OCI-LY1 (cell line): ENCODE measurements around the gene NMNAT1.
"Not testable (repeated sequence)": the region's sequence is repeated elsewhere in the genome, so short reads cannot be mapped to it uniquely, and the experiment has no call there.

Source experiments
- H2AFZ ChIP-seq: fragments of 200-600 bp; sonication (generic), shearing (Covaris generic); 2 replicates; pipeline ENCODE4 v1.6.0; 2014; ENCODE audit warnings: antibody characterized with exemption, mild to moderate bottlenecking, low read length
- H3F3A ChIP-seq: fragments of 200-600 bp; sonication (generic), shearing (Covaris generic); 2 replicates; pipeline ENCODE4 v1.6.0; 2014; ENCODE audit warnings: mild to moderate bottlenecking, antibody characterized with exemption, low read length, moderate library complexity; ENCODE audit not compliant: insufficient read depth
- H3K27ac ChIP-seq: fragments of 200-600 bp; sonication (generic); 2 replicates; pipeline ENCODE4 v1.5.1; 2014; ENCODE audit warnings: low read length, mixed run types, mild to moderate bottlenecking, low read depth; ENCODE audit not compliant: poor library complexity, severe bottlenecking
- H3K27me3 ChIP-seq: fragments of 200-600 bp; sonication (generic); 2 replicates; pipeline ENCODE4 v1.6.0; 2014; ENCODE audit warnings: antibody characterized with exemption, mild to moderate bottlenecking, low read length, moderate library complexity; ENCODE audit not compliant: insufficient read depth
- H3K36me3 ChIP-seq: fragments of 200-600 bp; sonication (generic); 2 replicates; pipeline ENCODE4 v1.6.1; 2014; ENCODE audit warnings: mild to moderate bottlenecking, antibody characterized with exemption, low read length, moderate library complexity, mixed read lengths; ENCODE audit not compliant: insufficient read depth
- H3K4me1 ChIP-seq: fragments of 200-600 bp; sonication (generic); 2 replicates; pipeline ENCODE4 v1.5.1; 2014; ENCODE audit warnings: mild to moderate bottlenecking, low read length, moderate library complexity; ENCODE audit not compliant: insufficient read depth, severe bottlenecking
- H3K4me2 ChIP-seq: fragments of 200-600 bp; sonication (generic), shearing (Covaris generic); 2 replicates; pipeline ENCODE4 v1.6.1; 2014; ENCODE audit warnings: low read length
- H3K4me3 ChIP-seq: fragments of 200-600 bp; sonication (generic); 2 replicates; pipeline ENCODE4 v1.5.1; 2014; ENCODE audit warnings: low read length, low read depth, mild to moderate bottlenecking, mixed read lengths; ENCODE audit not compliant: poor library complexity, severe bottlenecking
- H3K79me2 ChIP-seq: fragments of 200-600 bp; shearing (Covaris generic); 2 replicates; pipeline ENCODE4 v1.6.1; 2016; ENCODE audit warnings: mixed run types, low read length, mixed read lengths; ENCODE audit not compliant: insufficient read depth
- H3K9ac ChIP-seq: fragments of 200-600 bp; sonication (generic), shearing (Covaris generic); 2 replicates; pipeline ENCODE4 v1.6.1; 2014; ENCODE audit warnings: mild to moderate bottlenecking, low read length, mixed read lengths
- H3K9me2 ChIP-seq: fragments of 200-600 bp; sonication (generic), shearing (Covaris generic); 2 replicates; pipeline ENCODE4 v1.6.1; 2014; ENCODE audit warnings: low read depth, mild to moderate bottlenecking, low read length, mixed read lengths
- H3K9me3 ChIP-seq: fragments of 200-600 bp; shearing (Covaris generic); 2 replicates; pipeline ENCODE4 v1.6.1; 2014; ENCODE audit warnings: low read length, mixed read lengths
- H4K20me1 ChIP-seq: fragments of 200-600 bp; sonication (generic), shearing (Covaris generic); 2 replicates; pipeline ENCODE4 v1.6.0; 2016; ENCODE audit warnings: mild to moderate bottlenecking, low read length; ENCODE audit not compliant: insufficient read depth
- EZH2 ChIP-seq: fragments of 200-600 bp; sonication (generic), shearing (Covaris generic); IDR thresholded peaks from 2 replicates; pipeline ENCODE4 v1.8.0; 2017; ENCODE audit warnings: borderline replicate concordance, mixed run types, mild to moderate bottlenecking, antibody characterized with exemption, low read length, moderate library complexity, mixed read lengths
- TF ChIP-seq, protein P1 (sequence below): fragments of 200-600 bp; sonication (generic), shearing (Covaris generic); IDR thresholded peaks from 2 replicates; pipeline ENCODE4 v1.5.1; 2017; ENCODE audit warnings: mild to moderate bottlenecking, antibody characterized with exemption, low read length, moderate library complexity, mixed read lengths

Gene NMNAT1

DNA sequence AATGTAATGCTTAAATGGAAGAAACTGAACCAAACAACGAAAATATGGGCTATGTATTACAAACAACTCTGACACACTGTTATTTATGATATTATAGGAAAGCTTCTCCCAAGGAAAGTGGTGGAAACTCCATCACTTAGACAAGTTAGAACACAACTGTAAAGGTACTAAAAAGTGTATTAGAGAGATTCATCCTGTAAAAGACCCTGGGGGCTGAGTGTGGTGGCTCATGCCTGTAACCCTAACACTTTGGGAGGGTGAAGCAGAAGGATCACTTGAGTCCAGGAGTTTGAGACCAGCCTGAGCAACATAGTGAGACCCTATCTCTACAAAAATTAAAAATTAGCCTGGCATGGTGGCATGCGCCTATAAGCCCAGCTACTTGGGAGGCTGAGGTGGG, 82.1 kb downstream of the NMNAT1 start:
- Histone ChIP-seq H3K36me3 (no peaks in the 10 kb centered on the region), H3K4me3 (no peak overlapping the region), H3K9me3 (no peaks in the 10 kb centered on the region), H3K27ac (no peak overlapping the region), H3K79me2 (no peaks in the 10 kb centered on the region), H3K27me3 (no peaks in the 10 kb centered on the region), H3F3A (no peaks in the 10 kb centered on the region), H2AFZ (no peak overlapping the region), H3K4me1 (no peaks in the 10 kb centered on the region), H3K4me2 (no peak overlapping the region), H3K9me2 (no peaks in the 10 kb centered on the region), H4K20me1 (no peaks in the 10 kb centered on the region), H3K9ac (no peak overlapping the region)
- TF ChIP-seq EZH2: no peak
- TF ChIP-seq, protein P1, sequence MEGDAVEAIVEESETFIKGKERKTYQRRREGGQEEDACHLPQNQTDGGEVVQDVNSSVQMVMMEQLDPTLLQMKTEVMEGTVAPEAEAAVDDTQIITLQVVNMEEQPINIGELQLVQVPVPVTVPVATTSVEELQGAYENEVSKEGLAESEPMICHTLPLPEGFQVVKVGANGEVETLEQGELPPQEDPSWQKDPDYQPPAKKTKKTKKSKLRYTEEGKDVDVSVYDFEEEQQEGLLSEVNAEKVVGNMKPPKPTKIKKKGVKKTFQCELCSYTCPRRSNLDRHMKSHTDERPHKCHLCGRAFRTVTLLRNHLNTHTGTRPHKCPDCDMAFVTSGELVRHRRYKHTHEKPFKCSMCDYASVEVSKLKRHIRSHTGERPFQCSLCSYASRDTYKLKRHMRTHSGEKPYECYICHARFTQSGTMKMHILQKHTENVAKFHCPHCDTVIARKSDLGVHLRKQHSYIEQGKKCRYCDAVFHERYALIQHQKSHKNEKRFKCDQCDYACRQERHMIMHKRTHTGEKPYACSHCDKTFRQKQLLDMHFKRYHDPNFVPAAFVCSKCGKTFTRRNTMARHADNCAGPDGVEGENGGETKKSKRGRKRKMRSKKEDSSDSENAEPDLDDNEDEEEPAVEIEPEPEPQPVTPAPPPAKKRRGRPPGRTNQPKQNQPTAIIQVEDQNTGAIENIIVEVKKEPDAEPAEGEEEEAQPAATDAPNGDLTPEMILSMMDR: no peak

DNA sequence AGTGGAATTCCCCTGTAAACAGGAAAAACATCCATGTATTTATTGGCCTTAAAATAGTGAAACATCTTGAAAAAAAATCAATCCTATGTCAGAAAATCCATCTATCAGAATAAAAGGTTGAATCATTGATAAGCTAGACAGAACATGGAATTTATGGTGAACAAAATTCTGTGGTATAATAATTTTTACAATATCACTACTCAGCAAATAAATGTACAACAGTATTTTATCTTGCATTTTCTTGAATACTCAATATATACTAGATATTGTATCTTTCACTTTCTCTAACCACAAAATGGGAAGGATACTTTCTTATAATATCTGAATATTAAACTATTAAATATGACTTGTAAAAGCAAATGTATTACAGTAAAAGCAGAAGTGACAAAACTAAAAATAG, 83.8 kb downstream of the NMNAT1 start:
- no peaks in the 10 kb centered on the region for H4K20me1 ChIP-seq
- H3K4me1 ChIP-seq: peaks cover 2% of the 10 kb centered on the region
- no peaks in the 10 kb centered on the region for H3F3A ChIP-seq
- TF ChIP-seq EZH2: no peak
- TF ChIP-seq, protein P1: no peak
- no peak overlapping the region for H3K27ac ChIP-seq
- no peak overlapping the region for H3K9ac ChIP-seq
- H3K9me2 ChIP-seq: no peaks in the 10 kb centered on the region
- H3K36me3 ChIP-seq: no peaks in the 10 kb centered on the region
- H3K79me2 ChIP-seq: no peaks in the 10 kb centered on the region
- H3K9me3 ChIP-seq: no peaks in the 10 kb centered on the region
- no peak overlapping the region for H3K4me3 ChIP-seq
- H3K27me3 ChIP-seq: no peaks in the 10 kb centered on the region
- no peak overlapping the region for H3K4me2 ChIP-seq
- H2AFZ ChIP-seq: no peak overlapping the region

DNA sequence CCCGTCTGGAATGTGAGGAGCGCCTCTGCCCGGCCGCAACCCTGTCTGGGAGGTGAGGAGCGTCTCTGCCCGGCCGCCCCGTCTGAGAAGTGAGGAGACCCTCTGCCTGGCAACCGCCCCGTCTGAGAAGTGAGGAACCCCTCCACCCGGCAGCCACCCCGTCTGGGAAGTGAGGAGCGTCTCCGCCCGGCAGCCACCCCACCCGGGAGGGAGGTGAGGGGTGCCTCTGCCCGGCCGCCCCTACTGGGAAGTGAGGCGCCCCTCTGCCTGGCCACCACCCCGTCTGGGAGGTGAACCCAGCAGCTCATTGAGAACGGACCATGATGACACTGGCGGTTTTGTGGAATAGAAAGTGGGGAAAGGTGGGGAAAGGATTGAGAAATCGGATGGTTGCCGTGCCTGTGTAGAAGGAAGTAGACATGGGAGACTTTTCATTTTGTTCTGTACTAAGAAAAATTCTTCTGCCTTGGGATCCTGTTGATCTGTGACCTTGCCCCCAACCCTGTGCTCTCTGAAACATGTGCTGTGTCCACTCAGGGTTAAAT, 85.8 kb downstream of the NMNAT1 start:
- H3K9me2 ChIP-seq, H3K27me3 ChIP-seq, H3K9ac ChIP-seq, H4K20me1 ChIP-seq, H3K4me2 ChIP-seq, H2AFZ ChIP-seq, H3K27ac ChIP-seq, H3K79me2 ChIP-seq, H3K9me3 ChIP-seq, H3F3A ChIP-seq, H3K4me3 ChIP-seq, H3K36me3 ChIP-seq: not testable (repeated sequence)
- peaks cover 12% of the 10 kb centered on the region for H3K4me1 ChIP-seq

DNA sequence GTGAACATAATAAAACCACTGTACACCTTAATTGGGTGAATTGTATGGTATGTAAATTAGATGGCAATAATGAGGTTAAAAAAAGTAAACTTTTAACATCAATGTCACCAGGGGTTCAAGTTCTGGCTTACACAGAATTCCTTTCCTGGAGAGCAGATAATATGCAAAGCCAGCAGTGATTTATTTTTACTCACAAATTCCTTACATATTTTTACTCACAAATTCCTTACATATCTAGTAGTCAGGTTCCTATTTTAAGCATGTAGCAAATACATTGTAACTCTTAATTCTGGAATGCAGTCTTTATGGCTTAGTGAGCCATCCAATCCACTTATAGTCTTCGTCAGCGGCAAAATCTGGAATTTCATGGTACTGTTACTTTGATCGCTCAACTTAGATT, 88.2 kb downstream of the NMNAT1 start:
- H3K4me1 ChIP-seq: peaks cover 25% of the 10 kb centered on the region
- no peak for TF ChIP-seq EZH2
- TF ChIP-seq, protein P1: no peak
- no peak overlapping the region for H2AFZ ChIP-seq
- no peaks in the 10 kb centered on the region for H3K9me2 ChIP-seq
- H3K4me3 ChIP-seq: no peak overlapping the region
- H3K79me2 ChIP-seq: peaks cover 28% of the 10 kb centered on the region
- H3K9me3 ChIP-seq: no peaks in the 10 kb centered on the region
- H3F3A ChIP-seq: no peaks in the 10 kb centered on the region
- H3K27ac ChIP-seq: no peak overlapping the region
- no peak overlapping the region for H3K4me2 ChIP-seq
- no peak overlapping the region for H3K9ac ChIP-seq
- peaks cover under 1% of the 10 kb centered on the region; the same call in 1 of the 2 replicates for H3K36me3 ChIP-seq
- H4K20me1 ChIP-seq: no peaks in the 10 kb centered on the region
- H3K27me3 ChIP-seq: no peaks in the 10 kb centered on the region
